MM.1S (cell line): ENCODE measurements around the gene TESK2.

Experiments
- EZH2 ChIP-seq: fragments of 300-600 bp; sonication (generic); optimal IDR thresholded peaks from 2 replicates; pipeline ENCODE3; 2017; ENCODE audit warnings: low read depth, mild to moderate bottlenecking, antibody characterized with exemption, low read length, mixed read lengths
- EZH2phosphoT487 ChIP-seq: fragments of 300-600 bp; sonication (generic); IDR thresholded peaks from 2 replicates; pipeline ENCODE4 v1.6.1; 2018; ENCODE audit warnings: antibody characterized with exemption, low read length
- TF ChIP-seq, protein P1 (sequence below): fragments of 300-600 bp; sonication (generic); IDR thresholded peaks from 2 replicates; pipeline ENCODE4 v1.5.1; 2016; ENCODE audit warnings: antibody characterized with exemption, low read length, mixed read lengths

DNA sequence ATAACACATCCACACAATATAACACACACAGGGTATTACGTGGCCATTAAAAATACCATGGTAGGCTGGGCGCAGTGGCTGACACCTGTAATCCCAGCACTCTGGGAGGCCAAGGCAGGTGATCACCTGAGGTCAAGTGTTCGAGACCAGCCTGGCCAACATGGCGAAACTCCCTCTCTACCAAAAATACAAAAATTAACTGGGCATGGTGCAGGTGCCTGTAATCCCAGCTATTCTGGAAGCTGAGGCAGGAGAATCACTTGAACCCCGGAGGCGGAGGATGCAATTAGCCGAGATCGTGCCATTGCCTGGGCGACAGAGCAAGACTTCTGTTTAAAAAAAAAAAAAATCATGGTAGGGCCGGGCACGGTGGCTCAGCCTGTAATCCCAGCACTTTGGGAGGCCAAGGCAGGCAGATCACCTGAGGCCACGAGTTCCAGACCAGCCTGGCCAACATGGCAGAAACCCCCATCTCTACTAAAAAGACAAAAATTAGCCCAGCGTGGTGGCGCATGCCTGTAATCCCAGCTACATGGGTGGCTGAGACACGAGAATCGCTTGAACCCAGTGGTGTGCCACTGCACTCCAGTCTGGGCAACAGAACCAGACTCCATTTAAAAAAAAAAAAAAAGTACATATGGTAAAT lies 188.3 kb downstream of the TESK2 start:
- TF ChIP-seq, protein P1, sequence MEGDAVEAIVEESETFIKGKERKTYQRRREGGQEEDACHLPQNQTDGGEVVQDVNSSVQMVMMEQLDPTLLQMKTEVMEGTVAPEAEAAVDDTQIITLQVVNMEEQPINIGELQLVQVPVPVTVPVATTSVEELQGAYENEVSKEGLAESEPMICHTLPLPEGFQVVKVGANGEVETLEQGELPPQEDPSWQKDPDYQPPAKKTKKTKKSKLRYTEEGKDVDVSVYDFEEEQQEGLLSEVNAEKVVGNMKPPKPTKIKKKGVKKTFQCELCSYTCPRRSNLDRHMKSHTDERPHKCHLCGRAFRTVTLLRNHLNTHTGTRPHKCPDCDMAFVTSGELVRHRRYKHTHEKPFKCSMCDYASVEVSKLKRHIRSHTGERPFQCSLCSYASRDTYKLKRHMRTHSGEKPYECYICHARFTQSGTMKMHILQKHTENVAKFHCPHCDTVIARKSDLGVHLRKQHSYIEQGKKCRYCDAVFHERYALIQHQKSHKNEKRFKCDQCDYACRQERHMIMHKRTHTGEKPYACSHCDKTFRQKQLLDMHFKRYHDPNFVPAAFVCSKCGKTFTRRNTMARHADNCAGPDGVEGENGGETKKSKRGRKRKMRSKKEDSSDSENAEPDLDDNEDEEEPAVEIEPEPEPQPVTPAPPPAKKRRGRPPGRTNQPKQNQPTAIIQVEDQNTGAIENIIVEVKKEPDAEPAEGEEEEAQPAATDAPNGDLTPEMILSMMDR: no peak
- TF ChIP-seq EZH2 (no peak), EZH2phosphoT487 (no peak)
